ENCODE measurements around the gene AGBL4. TPM values are rescaled to one million over a fixed set of nuclear protein-coding genes. Genes with fewer than 3 reads are reported as not detected.
A peak's percentile ranks its signal among the peaks of the same experiment; 100 is the strongest.

The AGBL4 gene
- total and polyA plus RNA-seq, 9 of the 15 experiments (the other 6 are each of a cell fraction or from before 2014, with no cell fraction given): 0.11 TPM; not detected in 7

- H3K4me1 ChIP-seq (replicated peaks in 1 of 2; ENCODE audit: control insufficient read depth in 2 of 2, insufficient read depth in 2 of 2, low read length in 2 of 2): no peaks in the 10 kb centered on the region
- no peak overlapping the region for H3K9ac ChIP-seq (ENCODE audit: insufficient read depth in 1 of 2, low read depth in 2 of 2, low read length in 2 of 2)
- no peaks in the 10 kb centered on the region for H3K36me3 ChIP-seq (ENCODE audit: control insufficient read depth, insufficient read depth, low read length)
- in situ Hi-C loops (cut with MboI) (no loop called here), intact Hi-C loops (cut with micrococcal nuclease) (no loop called here)
- TF ChIP-seq NFIC (IDR thresholded peaks at IDR 0.05): peak; percentile 89
- TF ChIP-seq NFIX (CRISPR knock-in tag; IDR thresholded peaks at IDR 0.05; ENCODE audit: low read depth): peak; percentile 89
- no peak for TF ChIP-seq ATF1 (CRISPR knock-in tag; IDR thresholded peaks at IDR 0.05)
- TF ChIP-seq ATF1 (tag; IDR thresholded peaks at IDR 0.05): no peak
- no peaks in the 10 kb centered on the region for H3K9me1 ChIP-seq (ENCODE audit: control insufficient read depth, insufficient read depth, low read length)
- no peak for ATAC-seq
- FAIRE-seq: no peak
- ChIA-PET POLR2A (no interaction called here), CTCF (ENCODE audit: low intra/inter-chr PET ratio) (no interaction called here)
- no peaks in the 10 kb centered on the region for H4K20me1 ChIP-seq (replicated peaks; ENCODE audit: control insufficient read depth, insufficient read depth, low read length)
- H3K9me3 ChIP-seq (replicated peaks; ENCODE audit: control insufficient read depth, insufficient read depth, low read depth, low read length): no peaks in the 10 kb centered on the region
- no peak overlapping the region for H2AFZ ChIP-seq (ENCODE audit: low read depth, low read length)
- no peak for DNase-seq (ENCODE audit: extremely low read depth in 1 of 4, low spot score in 3 of 4)
- BruUV-seq (replicated peaks): no TSS peak
- H3K27ac ChIP-seq (ENCODE audit: extremely low read depth, low read depth, low read length): no peak overlapping the region
- no peak overlapping the region for H3K4me2 ChIP-seq (ENCODE audit: insufficient read depth, low read length)
- H3K4me3 ChIP-seq: no peak overlapping the region
- no peaks in the 10 kb centered on the region for H3K27me3 ChIP-seq (ENCODE audit: control insufficient read depth in 2 of 2, insufficient read depth in 2 of 2, low read length in 2 of 2)
- H3K79me2 ChIP-seq (ENCODE audit: control insufficient read depth, insufficient read depth, low read length): no peaks in the 10 kb centered on the region
Measured at GRCh38 chr1:49597436-49597835, 426.3 kb downstream of the AGBL4 start.

- WGBS (ENCODE audit: insufficient coverage, low coverage, missing lambda C conversion rate): 0% methylated on average over 3 of the region's 3 CpGs
- ChIA-PET CTCF (ENCODE audit: low intra/inter-chr PET ratio) (no interaction called here), POLR2A (no interaction called here)
- Histone ChIP-seq H4K20me1 (replicated peaks; ENCODE audit: control insufficient read depth, insufficient read depth, low read length) (no peaks in the 10 kb centered on the region), H3K9me3 (replicated peaks; ENCODE audit: control insufficient read depth, insufficient read depth, low read depth, low read length) (peaks cover 2% of the 10 kb centered on the region), H3K4me2 (ENCODE audit: insufficient read depth, low read length) (no peak overlapping the region), H3K9ac (ENCODE audit: insufficient read depth in 1 of 2, low read depth in 2 of 2, low read length in 2 of 2) (no peak overlapping the region), H3K9me1 (ENCODE audit: control insufficient read depth, insufficient read depth, low read length) (no peaks in the 10 kb centered on the region), H3K36me3 (ENCODE audit: control insufficient read depth, insufficient read depth, low read length) (no peaks in the 10 kb centered on the region), H2AFZ (ENCODE audit: low read depth, low read length) (no peak overlapping the region), H3K27me3 (ENCODE audit: control insufficient read depth in 2 of 2, insufficient read depth in 2 of 2, low read length in 2 of 2) (no peaks in the 10 kb centered on the region), H3K79me2 (ENCODE audit: control insufficient read depth, insufficient read depth, low read length) (no peaks in the 10 kb centered on the region), H3K4me3 (no peak overlapping the region), H3K4me1 (replicated peaks in 1 of 2; ENCODE audit: control insufficient read depth in 2 of 2, insufficient read depth in 2 of 2, low read length in 2 of 2) (no peaks in the 10 kb centered on the region), H3K27ac (ENCODE audit: extremely low read depth, low read depth, low read length) (no peak overlapping the region)
- DNase-seq (ENCODE audit: extremely low read depth in 1 of 4, low spot score in 3 of 4): no peak
- no peak for ATAC-seq
- no peak for FAIRE-seq
- intact Hi-C loops (cut with micrococcal nuclease) (no loop called here), in situ Hi-C loops (cut with MboI) (no loop called here)
- TF ChIP-seq ZNF280A (IDR thresholded peaks at IDR 0.05; ENCODE audit: low read depth, partially characterized antibody) (no peak), MLX (CRISPR knock-in tag; conservative IDR thresholded peaks at IDR 0.05) (no peak), ZNF347 (CRISPR knock-in tag; IDR thresholded peaks at IDR 0.05; ENCODE audit: low read depth) (no peak), SMAD1 (IDR thresholded peaks at IDR 0.05; ENCODE audit: low read depth, low read length, partially characterized antibody) (no peak), BCOR (IDR thresholded peaks at IDR 0.05) (no peak), SMAD2 (IDR thresholded peaks at IDR 0.05; ENCODE audit: low read depth, low read length) (no peak), HCFC1 (IDR thresholded peaks at IDR 0.05; ENCODE audit: low read depth, low read length) (no peak), NR0B1 (IDR thresholded peaks at IDR 0.05; ENCODE audit: partially characterized antibody) (no peak), HLTF (IDR thresholded peaks at IDR 0.05) (no peak)
- BruUV-seq (replicated peaks): no TSS peak
Measured at GRCh38 chr1:49576327-49576901, 447.3 kb downstream of the AGBL4 start.
